Suppressor macrophage treated with lipopolysaccharide for 1 hour (primary cell): ENCODE results near the gene EVX2.
A peak's percentile ranks its signal among the peaks of the same experiment; 100 is the strongest.

Source experiments
- DNase-seq, 3 donors: peaks; one replicate each; pipeline ENCODE4 v3.0.0-alpha.2; 2020 to 2022

The EVX2 gene

DNA sequence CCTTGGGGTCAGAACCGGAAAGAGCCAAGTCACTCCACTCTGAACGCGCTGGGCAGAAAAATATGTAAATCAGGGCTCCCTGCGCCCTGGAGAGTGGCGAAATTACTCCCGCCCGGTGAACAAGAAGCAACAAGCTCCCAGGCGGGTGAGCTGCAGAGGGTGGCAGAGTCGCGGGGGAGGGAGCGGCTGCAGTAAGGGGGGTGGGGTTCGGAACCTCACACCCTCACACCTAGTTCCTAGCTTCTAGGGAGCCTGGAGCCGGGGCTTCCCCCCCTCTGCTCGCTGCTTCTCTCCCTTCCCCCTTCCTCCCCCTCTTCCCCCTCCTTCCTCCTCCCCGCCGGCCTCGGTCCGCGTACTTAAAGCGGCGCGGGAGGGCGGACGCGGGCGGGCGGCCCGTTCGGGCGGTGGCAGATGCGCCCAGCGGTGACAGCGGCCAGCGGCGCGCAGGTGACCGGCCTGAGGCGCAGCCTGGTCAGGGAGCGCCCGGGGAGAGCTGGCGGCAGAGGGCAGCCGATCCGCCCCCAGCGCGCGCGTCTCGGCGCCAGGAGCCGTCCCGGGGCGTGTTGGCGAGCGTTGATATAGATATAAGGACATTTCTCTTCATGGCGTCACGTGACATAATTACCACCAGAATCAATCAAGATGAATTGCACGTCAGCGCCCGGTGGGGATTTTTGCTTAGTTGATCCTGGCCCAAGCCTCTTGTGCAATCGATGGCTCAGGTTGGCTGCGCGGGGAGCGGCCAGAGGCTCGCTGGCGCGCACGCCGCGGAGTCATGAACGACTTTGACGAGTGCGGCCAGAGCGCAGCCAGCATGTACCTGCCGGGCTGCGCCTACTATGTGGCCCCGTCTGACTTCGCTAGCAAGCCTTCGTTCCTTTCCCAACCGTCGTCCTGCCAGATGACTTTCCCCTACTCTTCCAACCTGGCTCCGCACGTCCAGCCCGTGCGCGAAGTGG lies 23.1 kb upstream of the EVX2 start, which contains the start of gene HOXD11:
Gene HOXD11, plus strand, starts transcription at position 700 of the 959 bp plus-strand sequence. Its CDS starts 76 bp downstream, at position 776.
- DNase-seq = peak; percentile 46 to 51 (median 49)

DNA sequence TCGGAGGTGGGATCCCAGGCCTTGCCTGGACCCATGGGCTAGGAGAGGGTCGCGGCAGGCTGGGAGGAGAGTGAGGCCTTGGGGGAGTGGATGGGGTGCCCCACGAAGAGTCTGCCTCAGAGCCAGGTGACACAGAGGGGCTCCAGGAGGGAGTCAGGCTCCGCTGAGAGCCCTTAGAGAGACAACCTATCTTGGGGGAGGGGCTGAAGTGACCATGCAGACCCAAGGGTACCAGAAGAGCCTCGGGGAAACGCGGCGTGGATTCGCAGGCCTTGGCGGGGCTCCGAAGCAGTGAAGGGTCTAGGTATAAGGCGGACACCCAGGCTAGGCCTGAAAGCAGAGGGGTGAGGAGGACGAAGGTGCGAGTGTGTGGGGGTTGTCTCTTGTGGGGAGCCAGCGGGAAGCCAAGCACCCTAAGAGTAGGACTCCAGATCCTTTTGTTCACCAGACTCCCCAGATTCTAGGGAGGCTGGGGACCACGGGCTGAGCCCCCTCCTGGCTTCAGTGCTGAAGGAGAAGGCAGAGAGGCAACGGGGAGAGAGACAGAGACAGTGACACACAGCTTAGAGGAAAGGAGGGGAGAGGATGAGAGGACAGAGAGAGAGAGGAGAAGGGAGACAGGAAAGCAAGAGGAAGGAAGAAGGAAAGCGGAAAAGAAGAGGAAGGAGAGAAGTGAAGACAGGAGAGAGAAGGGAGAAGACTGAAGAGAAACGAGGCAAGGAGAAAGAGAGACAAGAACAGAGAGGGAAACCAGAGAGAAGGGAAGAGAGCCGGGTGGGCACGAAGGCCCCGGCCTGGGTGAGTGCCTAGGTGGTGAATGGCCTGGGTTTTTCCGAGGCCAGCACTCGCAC lies 22.2 kb upstream of the EVX2 start:
- DNase-seq = no peak

DNA sequence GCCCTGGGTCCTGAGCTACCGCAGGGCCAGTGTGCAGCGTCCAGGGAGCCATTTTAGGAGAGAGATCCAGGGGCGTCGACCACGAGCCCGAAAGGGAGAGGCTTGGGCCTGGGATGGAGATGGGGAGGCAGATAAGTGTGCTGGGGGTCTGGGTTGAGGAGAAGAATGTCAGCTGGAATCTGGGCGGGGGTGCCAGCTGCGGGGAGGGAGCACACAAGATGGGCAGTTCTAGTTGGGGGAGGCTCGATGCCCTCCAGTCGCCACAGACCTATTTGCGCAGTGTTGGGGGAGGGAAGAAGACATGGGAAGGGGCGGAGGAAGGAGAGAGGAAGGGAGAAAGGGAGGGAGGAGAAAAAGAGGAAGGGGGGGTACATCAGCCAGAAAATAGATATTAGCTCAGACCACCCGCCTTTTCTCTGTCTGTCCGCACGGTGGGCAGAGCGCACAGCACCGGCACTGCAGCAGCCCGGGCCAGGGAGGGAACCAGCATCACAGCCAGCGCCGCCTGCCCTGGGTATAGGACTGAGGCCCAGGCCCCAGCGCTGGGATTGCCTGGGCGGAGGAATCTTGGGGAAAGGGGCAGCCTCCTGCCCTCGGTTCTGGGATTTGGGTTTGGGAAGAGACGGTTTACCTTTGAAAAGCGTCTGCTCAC lies 21.4 kb upstream of the EVX2 start:
- DNase-seq = no peak

DNA sequence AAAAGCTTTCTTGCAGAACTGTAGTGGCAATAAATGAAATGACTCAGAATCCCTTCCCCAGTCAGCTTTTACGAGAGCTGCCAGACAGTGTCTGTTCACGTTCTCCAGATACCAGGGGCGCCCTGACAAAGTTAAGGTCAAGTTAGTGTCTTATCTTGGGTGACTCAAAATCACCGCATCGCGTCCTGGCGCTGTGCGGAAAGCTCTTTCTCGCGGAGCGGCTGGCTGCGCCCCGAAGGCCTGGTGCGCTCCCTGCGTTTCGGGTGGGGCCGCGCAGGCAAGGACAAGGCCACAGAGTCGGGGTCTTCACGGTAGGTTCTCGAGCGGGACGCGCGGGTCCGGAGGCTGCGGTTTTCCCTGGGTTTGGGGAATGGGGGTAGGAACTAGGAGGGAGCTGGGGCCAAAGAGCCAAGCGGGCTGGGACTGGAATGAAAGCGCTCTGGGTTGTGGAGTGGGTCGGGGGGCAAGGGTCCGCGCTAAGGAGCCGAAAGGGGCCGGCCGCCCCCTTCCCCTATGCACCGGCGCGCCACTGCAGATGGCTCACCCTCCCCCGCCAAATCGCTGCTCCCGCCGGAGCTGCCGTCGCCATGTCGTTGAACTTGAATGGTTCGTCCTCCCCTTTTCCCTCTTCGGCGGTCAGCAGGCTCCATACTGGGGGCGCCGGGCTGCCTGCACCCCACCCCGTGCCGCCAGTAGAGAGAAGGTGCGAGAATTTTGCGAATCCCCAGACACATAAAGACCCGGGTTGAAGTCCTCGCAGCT lies 20.7 kb upstream of the EVX2 start:
- DNase-seq = no peak

DNA sequence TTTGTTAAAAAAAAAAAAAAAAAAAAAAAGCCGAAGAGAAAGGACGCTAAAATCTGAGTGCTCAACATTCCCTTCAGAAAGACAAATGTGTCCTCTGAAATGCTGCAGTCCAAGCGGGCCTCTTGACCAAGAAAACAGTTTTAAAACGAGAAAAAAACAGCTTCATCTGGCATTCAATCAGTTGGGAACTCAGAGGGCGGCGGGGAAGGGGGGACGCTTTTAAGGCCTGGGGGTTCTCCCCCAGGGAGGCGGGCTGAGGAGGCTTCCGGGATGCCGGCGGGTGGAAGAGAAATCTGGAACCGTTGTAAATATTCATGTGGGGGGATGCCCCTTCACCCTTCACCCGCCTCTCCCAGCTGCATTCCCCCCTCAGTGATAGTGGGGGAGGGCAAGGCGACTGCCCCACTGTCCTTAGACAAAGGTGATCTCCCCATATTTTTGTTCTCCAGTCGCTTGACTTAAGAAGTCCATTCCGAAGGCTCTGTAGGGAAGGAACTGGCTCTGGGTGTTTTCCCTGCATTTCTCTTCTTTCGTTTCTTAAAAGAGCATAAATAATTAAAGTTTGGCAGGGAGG lies 20.1 kb upstream of the EVX2 start:
- peak in 1 of 3 donors; percentile 28 for DNase-seq

DNA sequence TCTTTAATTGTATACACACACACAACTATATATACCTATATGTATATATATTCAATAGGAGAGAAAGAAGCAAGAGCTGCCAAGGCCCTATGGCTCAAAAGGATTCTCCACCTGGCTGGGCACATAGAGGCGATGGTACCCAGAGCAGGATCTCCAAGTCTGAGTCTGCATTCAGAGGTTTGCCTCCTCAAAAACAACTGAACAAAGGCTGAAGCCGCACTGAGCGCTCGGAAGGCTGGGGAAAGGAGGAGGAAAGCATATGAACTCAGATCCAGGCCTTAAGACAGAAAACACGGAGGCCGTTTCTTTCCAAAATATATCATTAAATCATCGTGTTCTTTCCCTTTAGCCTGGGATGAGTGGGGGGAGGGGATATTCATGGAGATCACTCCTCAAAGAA lies 19.4 kb upstream of the EVX2 start:
- DNase-seq = no peak

DNA sequence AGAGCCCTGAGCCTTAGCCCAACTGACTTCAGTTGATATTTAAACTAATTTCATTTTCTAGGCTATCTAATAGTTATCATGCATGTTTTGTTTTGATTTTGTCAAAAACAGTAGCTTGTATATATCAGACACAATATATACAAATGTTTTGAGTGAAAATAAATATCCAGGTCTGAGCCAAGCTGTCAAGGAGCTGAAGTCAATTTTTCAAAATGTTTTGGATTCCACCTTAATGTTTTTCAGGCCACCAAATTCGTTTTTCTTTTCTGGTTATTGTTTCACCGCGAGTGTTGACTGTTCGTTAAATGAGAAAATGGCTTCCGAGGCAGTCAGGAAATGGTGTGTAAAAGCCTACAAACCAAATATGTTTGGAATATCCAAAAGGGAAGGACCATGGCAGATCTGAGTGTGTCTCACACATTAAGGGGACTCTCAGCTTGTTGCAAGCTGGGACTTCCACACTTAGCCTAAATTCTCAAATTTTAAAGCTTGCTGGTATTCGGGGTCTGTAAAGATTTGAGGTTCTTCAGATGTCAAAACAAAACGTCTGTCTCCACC lies 18.6 kb upstream of the EVX2 start:
- no peak for DNase-seq

DNA sequence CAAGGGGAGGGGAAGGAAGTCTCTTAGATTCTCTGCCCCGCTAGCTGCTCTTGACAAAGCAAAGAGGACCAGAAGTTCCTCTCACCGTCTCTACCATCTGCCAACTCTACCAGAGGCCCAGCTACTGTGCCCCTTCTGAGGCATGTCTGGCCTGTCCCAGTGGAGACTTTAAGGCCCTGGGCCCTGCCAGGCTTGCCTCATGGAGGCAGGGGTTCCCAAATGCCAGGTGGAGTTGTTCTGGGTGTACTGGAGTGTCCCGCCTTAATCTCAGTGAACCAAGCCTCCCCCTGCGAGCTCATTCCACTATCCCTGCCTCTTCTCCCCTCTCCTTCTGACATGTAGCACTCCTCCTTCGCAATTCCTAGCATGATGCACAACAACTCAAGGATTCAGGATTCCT lies 18.1 kb upstream of the EVX2 start:
- DNase-seq = no peak

DNA sequence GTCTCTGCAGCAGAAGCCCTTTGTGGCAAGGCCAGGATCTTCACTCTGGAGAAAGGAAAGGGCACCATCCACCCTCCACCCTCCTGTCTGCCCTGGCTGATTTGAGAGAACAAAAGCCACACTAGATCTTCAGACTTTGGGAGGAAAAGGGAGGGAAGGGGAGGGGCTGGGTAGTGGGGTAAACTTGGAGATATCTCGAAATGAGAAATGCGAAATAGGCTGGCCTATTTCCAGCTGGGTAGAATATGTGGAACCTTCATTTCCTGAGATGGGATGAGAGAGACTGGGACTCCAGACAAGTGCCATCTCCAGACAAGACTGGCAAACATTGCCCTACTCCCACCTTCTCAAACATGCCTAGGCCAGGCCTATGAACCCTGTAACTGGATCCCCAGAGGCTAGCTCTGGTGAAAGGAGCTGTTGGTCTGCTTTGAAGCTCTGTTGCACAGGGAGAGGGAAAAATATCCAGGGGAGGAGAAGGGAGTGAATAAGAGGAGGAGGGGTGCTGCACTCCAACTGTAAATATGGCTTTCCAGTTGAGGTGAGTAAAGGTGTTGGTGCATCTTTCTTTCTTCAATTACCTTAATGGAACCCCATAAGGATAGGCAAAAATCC lies 17.6 kb upstream of the EVX2 start:
- DNase-seq = no peak

DNA sequence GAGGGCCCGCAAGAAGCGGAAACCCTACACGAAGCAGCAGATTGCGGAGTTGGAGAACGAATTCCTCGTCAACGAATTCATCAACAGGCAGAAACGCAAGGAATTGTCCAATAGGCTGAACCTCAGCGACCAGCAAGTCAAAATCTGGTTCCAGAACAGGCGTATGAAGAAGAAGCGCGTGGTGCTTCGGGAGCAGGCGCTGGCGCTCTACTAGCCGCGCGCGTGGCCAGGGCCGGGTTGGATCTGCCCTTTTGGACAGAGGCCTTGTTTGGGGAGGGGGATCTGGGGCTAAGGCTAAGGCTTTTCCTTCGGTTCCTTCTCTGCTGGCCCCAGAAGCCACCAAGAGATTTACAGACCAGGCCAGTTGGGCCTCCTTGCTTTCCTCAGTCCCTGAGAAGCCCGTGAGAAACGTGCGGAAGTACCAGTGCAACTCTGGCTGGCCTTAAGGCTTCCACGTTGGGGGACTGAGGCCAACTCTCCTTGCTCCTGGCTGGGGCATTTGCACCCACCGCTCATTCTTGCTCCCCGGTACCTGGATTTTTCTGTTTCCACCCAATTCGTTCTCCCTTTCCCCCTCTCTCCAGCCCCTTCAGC lies 16.9 kb upstream of the EVX2 start:
- no peak for DNase-seq

DNA sequence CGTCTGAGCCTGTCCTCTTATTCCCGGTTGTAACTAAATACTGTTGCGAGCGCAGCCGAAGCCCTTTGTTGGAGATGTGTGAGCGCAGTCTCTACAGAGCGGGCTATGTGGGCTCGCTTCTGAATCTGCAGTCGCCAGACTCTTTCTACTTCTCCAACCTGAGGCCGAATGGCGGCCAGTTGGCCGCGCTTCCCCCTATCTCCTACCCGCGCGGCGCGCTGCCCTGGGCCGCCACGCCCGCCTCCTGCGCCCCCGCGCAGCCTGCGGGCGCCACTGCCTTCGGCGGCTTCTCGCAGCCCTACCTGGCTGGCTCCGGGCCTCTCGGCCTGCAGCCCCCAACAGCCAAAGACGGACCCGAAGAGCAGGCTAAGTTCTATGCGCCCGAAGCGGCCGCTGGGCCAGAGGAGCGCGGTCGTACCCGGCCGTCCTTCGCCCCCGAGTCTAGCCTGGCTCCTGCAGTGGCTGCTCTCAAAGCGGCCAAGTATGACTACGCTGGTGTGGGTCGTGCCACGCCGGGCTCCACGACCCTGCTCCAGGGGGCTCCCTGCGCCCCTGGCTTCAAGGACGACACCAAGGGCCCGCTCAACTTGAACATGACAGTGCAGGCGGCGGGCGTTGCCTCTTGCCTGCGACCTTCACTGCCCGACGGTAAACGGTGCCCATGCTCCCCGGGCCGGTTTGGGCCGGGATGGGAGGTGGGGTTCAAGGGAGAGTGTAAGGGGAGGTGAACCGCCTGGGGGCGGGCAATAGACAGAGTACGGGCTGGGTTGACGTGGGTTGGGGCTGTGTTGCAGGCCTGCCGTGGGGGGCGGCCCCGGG lies 16.2 kb upstream of the EVX2 start, which contains the start of gene HOXD12:
Gene HOXD12, plus strand, starts transcription at position 68 of the 819 bp plus-strand sequence. Its CDS starts 7 bp downstream, at position 75.
- DNase-seq = no peak

DNA sequence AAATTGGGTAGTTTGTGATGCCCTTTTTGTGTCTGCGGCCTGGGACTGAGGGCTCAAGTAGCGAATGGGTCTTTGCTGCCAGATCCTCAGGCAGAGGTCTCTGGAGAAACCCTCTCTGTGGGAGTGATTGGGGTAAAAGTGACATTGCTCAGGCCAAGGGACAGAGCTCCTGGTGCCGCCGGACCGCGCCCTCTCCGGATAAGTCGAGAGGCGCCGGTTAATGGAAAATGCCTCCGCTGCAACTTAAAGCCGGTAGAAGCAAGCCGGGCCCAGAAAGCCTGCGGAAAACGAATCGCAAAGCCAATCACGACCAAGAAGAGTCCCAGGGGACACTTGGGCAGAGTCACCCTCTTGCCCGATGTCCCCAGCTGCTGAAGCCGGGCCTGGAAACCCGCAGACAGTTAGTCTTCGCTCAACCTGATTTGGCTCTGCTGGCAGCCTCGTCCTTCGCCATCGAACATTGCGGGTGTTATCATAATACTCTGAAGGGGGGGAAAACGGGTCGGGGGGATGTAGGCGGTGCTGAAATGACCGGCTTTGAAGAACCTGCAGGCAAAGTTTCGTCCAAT lies 15.5 kb upstream of the EVX2 start:
- DNase-seq = no peak

DNA sequence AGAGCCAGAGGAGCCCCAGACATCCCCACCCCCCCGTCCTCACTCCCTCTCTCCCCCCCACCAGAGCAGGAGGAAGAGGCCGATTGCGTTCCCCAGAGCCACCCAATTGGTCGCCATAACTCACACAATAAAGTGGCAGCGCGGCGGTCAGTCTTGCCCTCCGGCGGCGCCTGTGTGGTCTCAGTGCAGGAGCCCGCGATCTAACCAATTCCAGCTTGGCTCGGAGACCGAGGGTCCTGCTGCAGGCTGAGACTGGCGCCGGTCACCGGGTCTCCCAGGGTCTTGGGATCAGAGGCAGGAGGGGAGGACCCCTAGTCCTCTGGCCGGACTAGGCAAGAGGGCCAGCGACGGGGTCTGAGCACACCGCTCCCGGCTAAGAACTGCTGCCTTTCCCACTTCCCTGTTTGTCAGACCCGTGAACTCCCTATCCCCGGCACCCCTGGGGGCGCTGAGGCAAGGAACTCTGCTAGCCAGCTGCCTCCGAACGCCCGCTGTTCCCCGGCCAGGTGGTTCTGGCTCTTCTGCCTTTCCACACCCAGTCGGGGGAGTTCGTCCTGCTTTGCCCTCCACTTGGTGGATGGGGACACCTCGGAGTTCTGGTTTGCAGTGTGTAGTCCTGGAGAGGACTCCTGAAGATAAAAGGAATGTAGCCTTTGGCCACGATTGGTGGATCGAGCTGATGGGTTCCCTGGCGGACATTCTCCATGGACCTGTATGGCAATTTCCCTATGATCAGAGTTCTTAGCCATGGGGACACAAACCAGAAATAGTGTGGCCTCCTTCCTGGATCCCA lies 14.8 kb upstream of the EVX2 start:
- DNase-seq = no peak

DNA sequence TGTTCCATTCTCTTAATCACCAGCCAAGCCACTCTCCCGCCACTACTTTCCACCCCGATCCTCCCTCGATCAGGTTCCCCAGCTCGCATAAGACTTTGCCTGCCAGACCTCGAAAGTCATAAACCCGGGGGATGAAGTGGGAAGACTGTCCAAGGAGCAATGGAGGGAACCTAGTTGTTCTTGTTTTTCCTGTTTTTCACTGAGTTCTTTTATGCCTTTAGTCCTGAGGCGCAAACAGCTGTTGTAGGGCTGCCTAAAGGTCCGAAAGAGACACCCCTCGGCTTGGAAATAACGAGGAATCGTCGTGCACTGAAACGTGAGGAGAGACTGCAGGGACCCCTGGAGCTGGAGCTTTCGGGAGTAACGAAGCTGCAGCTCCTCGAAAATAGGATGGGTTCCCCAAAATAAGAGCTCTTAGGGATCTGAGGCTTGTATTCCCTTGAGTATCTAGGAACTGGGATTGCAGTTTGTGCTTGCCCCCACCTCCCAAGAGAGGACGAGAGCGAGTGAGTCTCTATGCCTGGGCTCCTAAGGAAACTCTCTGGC lies 14.1 kb upstream of the EVX2 start:
- no peak for DNase-seq

DNA sequence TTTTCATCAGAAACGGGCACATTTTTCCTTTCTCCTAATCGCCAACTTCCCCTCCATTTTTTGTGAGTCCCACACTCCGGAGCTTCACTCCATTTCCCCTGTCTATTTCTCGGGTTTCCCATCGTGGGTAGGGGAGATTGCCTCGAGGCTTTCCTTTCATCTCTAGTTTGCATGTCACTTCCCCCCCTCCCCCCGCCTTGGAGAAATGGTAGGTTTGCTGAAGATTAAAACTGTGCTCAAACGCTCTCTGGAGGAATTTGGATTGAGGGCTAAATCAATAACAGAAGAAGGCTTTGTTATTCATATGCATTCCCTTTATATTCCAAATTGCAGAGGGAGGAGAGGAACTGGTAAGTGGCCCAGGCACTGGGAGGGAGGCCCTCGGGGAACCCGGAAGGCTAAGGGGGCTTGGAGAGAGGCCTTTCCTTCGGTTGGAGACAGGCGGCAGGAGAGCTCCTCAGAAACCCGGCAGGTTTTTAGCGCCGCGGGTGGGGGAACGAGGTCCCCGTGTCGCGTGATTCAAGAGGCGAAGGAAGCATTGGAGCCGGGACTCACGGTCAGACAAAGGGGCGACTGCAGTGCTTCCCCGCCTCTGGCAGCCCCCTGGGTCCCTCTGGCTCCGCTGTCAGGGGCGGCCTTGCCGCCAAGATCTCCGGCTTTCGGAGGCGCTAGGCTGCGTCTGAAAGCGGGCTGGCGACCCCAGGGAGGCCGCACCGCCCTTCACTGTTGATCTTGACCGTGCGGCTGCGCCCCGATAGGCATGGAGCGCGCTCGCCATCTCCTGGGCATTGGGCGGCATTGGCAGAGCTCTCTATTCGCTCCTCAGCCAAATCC lies 13.4 kb upstream of the EVX2 start:
- DNase-seq = peak; percentile 64 to 85 (median 80)

DNA sequence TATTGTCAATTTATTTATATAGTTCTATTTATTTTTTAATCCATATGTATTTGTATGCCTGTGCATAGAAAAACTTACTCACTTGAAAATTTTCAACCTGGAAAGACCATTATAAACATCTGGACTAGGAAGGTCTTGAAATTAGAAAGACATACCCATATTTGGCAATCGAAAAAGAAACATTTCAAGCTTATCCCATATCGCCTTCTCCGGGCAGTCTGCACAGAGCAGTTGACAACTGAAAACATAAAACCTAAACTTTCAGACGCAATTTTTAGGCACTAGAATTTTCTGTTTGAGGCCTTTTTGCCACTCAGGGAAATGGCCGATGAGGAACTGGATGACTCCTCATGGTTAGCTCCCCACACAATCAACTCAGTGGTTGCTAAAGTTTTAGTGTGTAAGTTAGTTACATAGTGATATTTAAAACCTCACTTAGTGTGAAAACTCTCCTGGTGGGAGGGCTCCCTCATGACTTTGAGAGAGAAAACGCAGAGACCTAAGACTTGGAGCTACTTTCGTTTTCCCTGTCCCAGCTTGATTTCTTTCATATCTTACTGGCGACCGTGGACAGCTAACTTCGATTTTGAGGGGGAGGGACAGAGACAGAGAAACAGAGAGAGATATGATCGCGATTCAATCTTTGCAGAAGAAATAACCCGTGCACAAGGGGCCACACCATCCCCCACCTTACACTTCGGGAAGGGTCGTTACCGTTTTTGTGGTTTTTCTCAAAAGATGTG lies 12.7 kb upstream of the EVX2 start:
- DNase-seq = peak in 1 of 3 donors; percentile 43
